Lower leg skin (tissue), 4 donors: ENCODE data around the gene HOXC9. TPM values are rescaled to one million over a fixed set of nuclear protein-coding genes. Genes with fewer than 3 reads are reported as not detected.
A peak's percentile ranks its signal among the peaks of the same experiment; 100 is the strongest.

Experiments
- DNase-seq, 2 donors: peaks; one replicate each; pipeline ENCODE4 v3.0.0-alpha.2; 2019; ENCODE audit warnings: low spot score in 2 of 2
- H3K4me3 ChIP-seq: fragments of 200-600 bp; sonication (generic); 2 replicates; pipeline ENCODE4 v1.5.1; 2017; ENCODE audit warnings: mild to moderate bottlenecking, low read depth; ENCODE audit not compliant: poor library complexity, severe bottlenecking
- POLR2A ChIP-seq, 2 donors: fragments of 450-650 bp; IDR thresholded peaks; one replicate each; pipeline ENCODE4 v1.6.1; 2016 to 2017; ENCODE audit warnings: antibody characterized with exemption in 2 of 2, mild to moderate bottlenecking in 1 of 2, moderate library complexity in 1 of 2
- WGBS, 2 donors: methylation state at CpG; one replicate each; pipeline ENCODE4 v1.1.5; 2018; 5-methylcytosine and 5-hydroxymethylcytosine counted together
- intact Hi-C: fragments of 100-400 bp; cut with DNase I; formaldehyde crosslinking; loops from one replicate; pipeline ENCODE4 v1.15.0; 2023; ENCODE audit warnings: low total_unique reads
- total RNA-seq, 4 donors: library from RNA; depleted of rRNA; stranded (reverse); fragments of >200 nt; gene quantifications; one replicate each; pipeline ENCODE4 v1.1.0, GENCODE V29; 2016
- TF ChIP-seq, protein P1 (sequence below), 3 donors: fragments of 450-650 bp; IDR thresholded peaks; one replicate each; pipeline ENCODE4 v1.5.1; 2016; ENCODE audit warnings: antibody characterized with exemption in 3 of 3, mild to moderate bottlenecking in 3 of 3, moderate library complexity in 2 of 3

HOXC9 gene
- 10 to 100 TPM in 3 of 4 donors, 1 to 10 TPM in 1; 9.6 to 16.8 (median 11.7) TPM for total RNA-seq

DNA sequence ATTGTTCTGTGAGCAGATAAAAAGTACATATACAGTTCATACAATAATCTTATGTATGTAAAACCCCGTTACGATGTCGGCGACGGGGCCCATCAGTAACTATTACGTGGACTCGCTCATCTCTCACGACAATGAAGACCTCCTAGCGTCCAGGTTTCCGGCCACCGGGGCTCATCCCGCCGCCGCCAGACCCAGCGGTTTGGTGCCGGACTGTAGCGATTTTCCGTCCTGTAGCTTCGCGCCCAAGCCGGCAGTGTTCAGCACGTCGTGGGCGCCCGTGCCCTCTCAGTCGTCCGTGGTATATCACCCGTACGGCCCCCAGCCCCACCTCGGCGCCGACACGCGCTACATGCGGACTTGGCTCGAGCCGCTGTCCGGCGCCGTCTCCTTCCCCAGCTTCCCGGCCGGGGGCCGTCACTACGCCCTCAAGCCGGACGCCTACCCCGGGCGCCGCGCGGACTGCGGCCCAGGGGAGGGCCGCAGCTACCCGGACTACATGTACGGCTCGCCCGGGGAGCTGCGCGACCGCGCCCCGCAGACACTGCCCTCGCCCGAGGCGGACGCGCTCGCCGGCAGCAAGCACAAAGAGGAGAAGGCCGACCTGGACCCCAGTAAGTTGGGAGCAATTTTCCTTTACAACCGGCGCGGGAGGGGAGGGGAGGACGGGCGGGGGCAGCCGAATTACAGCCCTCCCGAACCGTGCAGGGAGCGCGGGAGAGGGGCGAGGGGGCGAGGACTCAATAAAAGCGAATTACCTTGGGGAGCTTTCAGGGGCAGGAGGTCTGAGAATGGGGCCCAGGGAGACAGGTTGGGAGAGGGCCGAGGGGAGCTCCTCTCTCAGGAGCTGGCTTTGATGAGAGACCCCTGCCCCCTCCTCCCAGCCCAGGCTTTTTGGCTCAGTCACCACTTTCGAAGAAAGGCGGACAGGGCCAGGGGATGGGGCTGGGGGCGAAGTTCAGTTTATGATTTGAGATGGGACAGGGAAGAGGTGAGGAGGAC is at the start of gene HOXC9:
Gene HOXC9, plus strand, starts transcription at position 46 of the 999 bp plus-strand sequence. Its CDS starts 28 bp downstream, at position 74.
- peak within 1 kb of the TSS; percentile 64 for H3K4me3 ChIP-seq
- no peak for TF ChIP-seq POLR2A (IDR thresholded peaks at IDR 0.05)
- TF ChIP-seq, protein P1, sequence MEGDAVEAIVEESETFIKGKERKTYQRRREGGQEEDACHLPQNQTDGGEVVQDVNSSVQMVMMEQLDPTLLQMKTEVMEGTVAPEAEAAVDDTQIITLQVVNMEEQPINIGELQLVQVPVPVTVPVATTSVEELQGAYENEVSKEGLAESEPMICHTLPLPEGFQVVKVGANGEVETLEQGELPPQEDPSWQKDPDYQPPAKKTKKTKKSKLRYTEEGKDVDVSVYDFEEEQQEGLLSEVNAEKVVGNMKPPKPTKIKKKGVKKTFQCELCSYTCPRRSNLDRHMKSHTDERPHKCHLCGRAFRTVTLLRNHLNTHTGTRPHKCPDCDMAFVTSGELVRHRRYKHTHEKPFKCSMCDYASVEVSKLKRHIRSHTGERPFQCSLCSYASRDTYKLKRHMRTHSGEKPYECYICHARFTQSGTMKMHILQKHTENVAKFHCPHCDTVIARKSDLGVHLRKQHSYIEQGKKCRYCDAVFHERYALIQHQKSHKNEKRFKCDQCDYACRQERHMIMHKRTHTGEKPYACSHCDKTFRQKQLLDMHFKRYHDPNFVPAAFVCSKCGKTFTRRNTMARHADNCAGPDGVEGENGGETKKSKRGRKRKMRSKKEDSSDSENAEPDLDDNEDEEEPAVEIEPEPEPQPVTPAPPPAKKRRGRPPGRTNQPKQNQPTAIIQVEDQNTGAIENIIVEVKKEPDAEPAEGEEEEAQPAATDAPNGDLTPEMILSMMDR (IDR thresholded peaks at IDR 0.05) = no peak
- intact Hi-C loops = no loop called here
- no peak for DNase-seq
- WGBS, 2 donors = 1 to 3% methylated on average over 49 to 76 of the region's 87 CpGs

DNA sequence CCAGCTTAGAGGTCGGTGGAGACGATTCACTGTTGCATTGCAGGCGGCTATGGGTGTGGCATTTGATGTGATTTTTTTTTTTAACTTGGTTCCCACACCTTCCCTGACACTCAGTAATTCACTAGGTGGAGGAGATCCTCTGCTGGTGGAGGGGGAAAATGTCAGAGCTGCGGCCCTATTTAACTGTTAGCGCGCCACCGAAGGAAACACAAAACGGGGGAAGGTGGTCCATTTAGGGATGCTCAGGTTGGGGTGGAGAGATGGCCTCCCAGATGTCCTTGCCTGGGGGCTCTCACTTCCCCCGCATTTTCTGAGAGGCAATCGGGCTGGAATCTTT is 49.6 kb upstream of the HOXC9 start:
- 17 to 18% methylated on average over 10 of the region's 10 CpGs for WGBS, 2 donors
- TF ChIP-seq POLR2A (IDR thresholded peaks at IDR 0.05) = no peak
- TF ChIP-seq, protein P1 (IDR thresholded peaks at IDR 0.05) = no peak
- DNase-seq = no peak
- H3K4me3 ChIP-seq = no peak overlapping the region
- intact Hi-C loops = loop anchor here (5.0 kb wide), 1 partner anchor 158 kb away; no protein-coding TSS in a partner anchor

- no peak for DNase-seq
- WGBS, 2 donors = 39 to 50% methylated on average over 33 to 34 of the region's 34 CpGs
- intact Hi-C loops = loop anchor here (5.0 kb wide), 1 partner anchor 159 kb away; no protein-coding TSS in a partner anchor
- TF ChIP-seq, protein P1 (IDR thresholded peaks at IDR 0.05) = no peak
- no peak for TF ChIP-seq POLR2A (IDR thresholded peaks at IDR 0.05)
- H3K4me3 ChIP-seq = no peak overlapping the region
Observed at GRCh38 chr12:53950789-53951576, 49.0 kb upstream of the HOXC9 start.

GRCh38 chr12:53951577-53952334 is 48.2 kb upstream of the HOXC9 start:
- 52 to 56% methylated on average over 46 to 47 of the region's 47 CpGs for WGBS, 2 donors
- intact Hi-C loops = loop anchor here (5.0 kb wide), 1 partner anchor 159 kb away; no protein-coding TSS in a partner anchor
- DNase-seq = no peak
- TF ChIP-seq POLR2A (IDR thresholded peaks at IDR 0.05) = no peak
- TF ChIP-seq, protein P1 (IDR thresholded peaks at IDR 0.05) = no peak
- no peak overlapping the region for H3K4me3 ChIP-seq

DNA sequence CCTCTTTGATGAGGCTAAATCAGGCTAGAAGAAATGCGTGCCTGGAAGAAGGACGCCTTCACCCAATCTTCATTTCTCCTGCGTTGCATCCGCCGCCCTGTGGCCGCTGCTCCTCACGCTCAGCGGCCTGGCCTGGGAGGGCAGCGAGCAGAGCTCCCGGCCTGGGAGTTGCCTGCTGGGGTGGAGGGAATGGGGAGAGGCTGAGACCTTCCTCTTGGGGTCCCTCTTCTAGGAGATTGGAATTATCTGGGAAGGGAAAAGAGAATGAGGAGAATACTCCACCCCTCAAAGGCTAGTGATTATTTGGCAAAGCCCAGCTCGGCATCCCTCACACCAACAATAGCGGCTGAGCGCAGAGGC is 47.6 kb upstream of the HOXC9 start:
- no peak for DNase-seq
- WGBS, 2 donors = 53 to 60% methylated on average over 13 of the region's 13 CpGs
- no peak overlapping the region for H3K4me3 ChIP-seq

More for the DNA sequence above, 47.6 kb upstream of the HOXC9 start:
- intact Hi-C loops = loop anchor here (5.0 kb wide), 1 partner anchor 160 kb away; no protein-coding TSS in a partner anchor
- TF ChIP-seq, protein P1 (IDR thresholded peaks at IDR 0.05) = no peak
- TF ChIP-seq POLR2A (IDR thresholded peaks at IDR 0.05) = no peak
